ENCODE data around the gene TRAF7. TPM values are rescaled to one million over a fixed set of nuclear protein-coding genes. Genes with fewer than 3 reads are reported as not detected.

Gene TRAF7
- total and polyA plus RNA-seq, 2 donors (not counting 1 experiment from before 2014, with no cell fraction given), result 46.1 to 50.9 TPM

- no peaks in the 10 kb centered on the region for H3K79me2 ChIP-seq (ENCODE audit: control insufficient read depth, insufficient read depth, low read length)
- no peak overlapping the region for H3K27ac ChIP-seq (ENCODE audit: low read length in 2 of 2)
- no peak overlapping the region for H3K4me2 ChIP-seq (replicated peaks; ENCODE audit: low read depth, low read length, poor library complexity, severe bottlenecking)
- H3K4me1 ChIP-seq (ENCODE audit: control insufficient read depth in 2 of 2, insufficient read depth in 2 of 2, low read length in 2 of 2), result peaks cover 12 to 22% of the 10 kb centered on the region in 2 donors
- CTCF ChIA-PET, result no interaction called here
- no peak for DNase-seq
- Mint-ChIP-seq H3K9me3 (ENCODE audit: insufficient read depth) (no peaks in the 10 kb centered on the region), H3K4me1 (peaks cover 10% of the 10 kb centered on the region), H3K4me3 (peak overlapping the region; percentile 40), H3K27me3 (peaks cover 27% of the 10 kb centered on the region), H3K27ac (no peak overlapping the region)
- intact Hi-C loops (cut with micrococcal nuclease), result loop anchor here (10.0 kb wide), 2 partner anchors 147 to 407 kb away; partner anchors contain the start of gene ABCA3
- H4K20me1 ChIP-seq (ENCODE audit: control insufficient read depth, insufficient read depth, low read length, poor library complexity, severe bottlenecking), result no peaks in the 10 kb centered on the region
- no peak for TF ChIP-seq CTCF (IDR thresholded peaks at IDR 0.05)
- no peak for TF ChIP-seq EZH2 (IDR thresholded peaks at IDR 0.05; ENCODE audit: borderline replicate concordance, insufficient read depth, low read depth, low read length, poor library complexity, severe bottlenecking)
- no peak overlapping the region for H3K9ac ChIP-seq (ENCODE audit: low read length)
- H3K27me3 ChIP-seq (replicated peaks in 1 of 4; ENCODE audit: control extremely low read depth in 1 of 4, control insufficient read depth in 3 of 4, insufficient read depth in 4 of 4, low read length in 3 of 4), result peaks cover 0 to 49% (median 20%) of the 10 kb centered on the region in 4 experiments
- H3K36me3 ChIP-seq (replicated peaks in 1 of 2; ENCODE audit: control extremely low read depth in 1 of 2, control insufficient read depth in 1 of 2, extremely low read depth in 1 of 2, insufficient read depth in 2 of 2, low read length in 1 of 2), result no peaks in the 10 kb centered on the region
- ATAC-seq (ENCODE audit: low read depth), result no peak
- POLR2A ChIA-PET, result no interaction called here
- WGBS (ENCODE audit: insufficient coverage), result no CpG with 5 or more reads among the region's 4 CpGs
- no peak overlapping the region for H2AFZ ChIP-seq (ENCODE audit: insufficient read depth, low read depth, low read length, poor library complexity, severe bottlenecking)
- H3K9me3 ChIP-seq (ENCODE audit: control extremely low read depth in 1 of 3, control insufficient read depth in 2 of 3, insufficient read depth in 1 of 3, low read length in 2 of 3), result peaks cover 0 to 6% (median 0%) of the 10 kb centered on the region in 3 donors
- H3K4me3 ChIP-seq (ENCODE audit: control extremely low read depth in 1 of 5, extremely low read depth in 1 of 5, insufficient read depth in 1 of 5, low read depth in 2 of 5, low read length in 4 of 5), result no peak overlapping the region
Measured at GRCh38 chr16:2198283-2198682, 42.7 kb downstream of the TRAF7 start.

GRCh38 chr16:2199095-2199494 lies 43.5 kb downstream of the TRAF7 start:
- DNase-seq, result no peak

More at GRCh38 chr16:2199095-2199494, 43.5 kb downstream of the TRAF7 start:
- Histone ChIP-seq H4K20me1 (ENCODE audit: control insufficient read depth, insufficient read depth, low read length, poor library complexity, severe bottlenecking) (no peaks in the 10 kb centered on the region), H3K79me2 (ENCODE audit: control insufficient read depth, insufficient read depth, low read length) (no peaks in the 10 kb centered on the region), H3K4me1 (ENCODE audit: control insufficient read depth in 2 of 2, insufficient read depth in 2 of 2, low read length in 2 of 2) (peaks cover 12 to 22% of the 10 kb centered on the region in 2 donors), H3K9me3 (ENCODE audit: control extremely low read depth in 1 of 3, control insufficient read depth in 2 of 3, insufficient read depth in 1 of 3, low read length in 2 of 3) (peaks cover 0 to 6% (median 0%) of the 10 kb centered on the region in 3 donors), H3K36me3 (replicated peaks in 1 of 2; ENCODE audit: control extremely low read depth in 1 of 2, control insufficient read depth in 1 of 2, extremely low read depth in 1 of 2, insufficient read depth in 2 of 2, low read length in 1 of 2) (no peaks in the 10 kb centered on the region), H3K27me3 (replicated peaks in 1 of 4; ENCODE audit: control extremely low read depth in 1 of 4, control insufficient read depth in 3 of 4, insufficient read depth in 4 of 4, low read length in 3 of 4) (peaks cover 0 to 42% (median 19%) of the 10 kb centered on the region in 4 experiments), H3K9ac (ENCODE audit: low read length) (no peak overlapping the region), H2AFZ (ENCODE audit: insufficient read depth, low read depth, low read length, poor library complexity, severe bottlenecking) (no peak overlapping the region), H3K27ac (ENCODE audit: low read length in 2 of 2) (no peak overlapping the region), H3K4me3 (ENCODE audit: control extremely low read depth in 1 of 5, extremely low read depth in 1 of 5, insufficient read depth in 1 of 5, low read depth in 2 of 5, low read length in 4 of 5) (no peak overlapping the region), H3K4me2 (replicated peaks; ENCODE audit: low read depth, low read length, poor library complexity, severe bottlenecking) (no peak overlapping the region)
- ChIA-PET CTCF (no interaction called here), POLR2A (no interaction called here)
- 90% methylated on average over 5 of the region's 5 CpGs for WGBS (ENCODE audit: insufficient coverage)
- H3K9me3 Mint-ChIP-seq (ENCODE audit: insufficient read depth), result no peaks in the 10 kb centered on the region
- no peak overlapping the region for H3K4me3 Mint-ChIP-seq
- intact Hi-C loops (cut with micrococcal nuclease), result loop anchor here (10.0 kb wide), 2 partner anchors 146 to 406 kb away; partner anchors contain the start of gene ABCA3
- no peak for ATAC-seq (ENCODE audit: low read depth)
- H3K4me1 Mint-ChIP-seq, result peaks cover 10% of the 10 kb centered on the region
- H3K27me3 Mint-ChIP-seq, result peaks cover 27% of the 10 kb centered on the region
- no peak overlapping the region for H3K27ac Mint-ChIP-seq
- no peak for TF ChIP-seq EZH2 (IDR thresholded peaks at IDR 0.05; ENCODE audit: borderline replicate concordance, insufficient read depth, low read depth, low read length, poor library complexity, severe bottlenecking)
- TF ChIP-seq CTCF (IDR thresholded peaks at IDR 0.05), result no peak
